ENCODE measurements around the gene DPP10.

Gene DPP10

GRCh38 chr2:114685102-114685501 lies 242.7 kb downstream of the DPP10 start:
- H3K4me3 Mint-ChIP-seq = no peak overlapping the region
- no peaks in the 10 kb centered on the region for H3K4me1 Mint-ChIP-seq (ENCODE audit: low read depth)
- H3K9me3 Mint-ChIP-seq = no peaks in the 10 kb centered on the region
- no peaks in the 10 kb centered on the region for H3K36me3 Mint-ChIP-seq (ENCODE audit: low read depth)
- H3K27ac Mint-ChIP-seq = no peak overlapping the region
- H3K27me3 Mint-ChIP-seq (ENCODE audit: low read depth) = no peaks in the 10 kb centered on the region

DNA sequence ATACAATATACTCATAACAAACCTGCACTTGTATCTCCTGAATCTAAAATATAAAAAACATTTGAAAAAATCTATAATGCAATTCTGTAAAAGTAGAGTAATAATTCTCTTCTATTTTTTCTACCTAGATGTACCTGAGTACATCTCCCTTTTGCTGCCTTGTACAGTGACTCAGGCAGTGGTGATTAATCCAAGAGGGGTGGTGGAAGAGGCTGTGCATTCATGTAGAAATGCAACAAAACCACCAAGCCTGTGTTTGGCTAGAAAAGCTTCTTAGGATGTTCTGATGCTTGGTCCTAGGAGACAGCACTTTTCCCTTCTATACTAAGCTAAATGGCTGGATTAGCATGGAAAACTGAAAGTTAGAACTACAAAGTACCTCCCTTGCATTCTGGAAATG lies 245.8 kb downstream of the DPP10 start:
- no peaks in the 10 kb centered on the region for H3K36me3 Mint-ChIP-seq (ENCODE audit: low read depth)
- H3K27me3 Mint-ChIP-seq (ENCODE audit: low read depth) = no peaks in the 10 kb centered on the region
- H3K4me3 Mint-ChIP-seq = no peak overlapping the region
- H3K9me3 Mint-ChIP-seq = peaks cover 6% of the 10 kb centered on the region
- no peak overlapping the region for H3K27ac Mint-ChIP-seq
- H3K4me1 Mint-ChIP-seq (ENCODE audit: low read depth) = no peaks in the 10 kb centered on the region

GRCh38 chr2:114698520-114698919 lies 256.1 kb downstream of the DPP10 start:
- no peaks in the 10 kb centered on the region for H3K4me1 Mint-ChIP-seq (ENCODE audit: low read depth)
- H3K27ac Mint-ChIP-seq = no peak overlapping the region
- H3K36me3 Mint-ChIP-seq (ENCODE audit: low read depth) = no peaks in the 10 kb centered on the region
- no peak overlapping the region for H3K4me3 Mint-ChIP-seq
- H3K27me3 Mint-ChIP-seq (ENCODE audit: low read depth) = no peaks in the 10 kb centered on the region
- H3K9me3 Mint-ChIP-seq = no peaks in the 10 kb centered on the region

DNA sequence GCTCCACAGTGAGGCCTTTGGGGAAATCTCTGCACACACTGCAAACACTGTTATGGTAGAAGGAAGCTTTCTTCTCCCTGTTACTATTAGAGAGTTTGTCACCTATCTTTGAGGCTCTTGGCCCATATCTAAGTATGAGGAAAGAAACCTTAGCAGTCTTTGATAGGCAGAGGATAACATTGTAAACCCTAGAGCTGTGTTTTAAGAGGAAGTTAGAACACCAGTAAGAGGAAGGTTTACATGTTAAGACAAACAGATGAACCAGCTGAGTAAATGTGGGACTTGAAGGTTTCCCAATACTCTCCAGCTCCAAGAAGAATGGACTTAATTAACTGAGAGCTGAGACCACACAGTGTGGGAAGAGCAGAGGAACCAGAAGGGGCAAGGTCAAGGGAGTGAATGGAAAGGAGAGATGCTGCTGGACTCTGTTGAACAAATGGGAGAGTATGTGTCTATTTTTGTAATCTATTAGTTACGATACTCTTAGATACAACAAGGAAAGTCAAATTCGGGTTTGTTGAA lies 257.0 kb downstream of the DPP10 start:
- H3K9me3 Mint-ChIP-seq = no peaks in the 10 kb centered on the region
- no peak overlapping the region for H3K4me3 Mint-ChIP-seq
- H3K36me3 Mint-ChIP-seq (ENCODE audit: low read depth) = no peaks in the 10 kb centered on the region
- H3K4me1 Mint-ChIP-seq (ENCODE audit: low read depth) = no peaks in the 10 kb centered on the region
- no peak overlapping the region for H3K27ac Mint-ChIP-seq
- no peaks in the 10 kb centered on the region for H3K27me3 Mint-ChIP-seq (ENCODE audit: low read depth)

DNA sequence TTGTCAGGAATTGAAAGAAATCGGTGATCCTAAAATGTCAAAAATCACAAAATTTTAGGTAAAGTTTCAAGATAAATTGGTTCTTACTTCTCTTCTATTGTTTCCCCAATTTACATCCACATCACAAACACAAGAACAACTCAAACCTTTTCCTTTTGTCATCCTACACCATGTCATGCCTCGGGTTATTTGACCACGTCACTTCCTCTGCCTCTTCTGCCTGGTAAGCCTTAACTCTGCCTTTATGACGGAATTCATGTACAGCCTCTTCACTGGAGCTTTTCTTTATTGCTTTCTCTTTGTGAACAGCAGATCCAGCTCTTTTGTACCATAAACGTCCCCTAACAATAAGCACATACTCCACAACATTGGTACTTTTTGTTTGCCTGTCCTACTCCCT lies 258.0 kb downstream of the DPP10 start:
- no peak overlapping the region for H3K27ac Mint-ChIP-seq
- no peaks in the 10 kb centered on the region for H3K36me3 Mint-ChIP-seq (ENCODE audit: low read depth)
- no peaks in the 10 kb centered on the region for H3K4me1 Mint-ChIP-seq (ENCODE audit: low read depth)

DNA sequence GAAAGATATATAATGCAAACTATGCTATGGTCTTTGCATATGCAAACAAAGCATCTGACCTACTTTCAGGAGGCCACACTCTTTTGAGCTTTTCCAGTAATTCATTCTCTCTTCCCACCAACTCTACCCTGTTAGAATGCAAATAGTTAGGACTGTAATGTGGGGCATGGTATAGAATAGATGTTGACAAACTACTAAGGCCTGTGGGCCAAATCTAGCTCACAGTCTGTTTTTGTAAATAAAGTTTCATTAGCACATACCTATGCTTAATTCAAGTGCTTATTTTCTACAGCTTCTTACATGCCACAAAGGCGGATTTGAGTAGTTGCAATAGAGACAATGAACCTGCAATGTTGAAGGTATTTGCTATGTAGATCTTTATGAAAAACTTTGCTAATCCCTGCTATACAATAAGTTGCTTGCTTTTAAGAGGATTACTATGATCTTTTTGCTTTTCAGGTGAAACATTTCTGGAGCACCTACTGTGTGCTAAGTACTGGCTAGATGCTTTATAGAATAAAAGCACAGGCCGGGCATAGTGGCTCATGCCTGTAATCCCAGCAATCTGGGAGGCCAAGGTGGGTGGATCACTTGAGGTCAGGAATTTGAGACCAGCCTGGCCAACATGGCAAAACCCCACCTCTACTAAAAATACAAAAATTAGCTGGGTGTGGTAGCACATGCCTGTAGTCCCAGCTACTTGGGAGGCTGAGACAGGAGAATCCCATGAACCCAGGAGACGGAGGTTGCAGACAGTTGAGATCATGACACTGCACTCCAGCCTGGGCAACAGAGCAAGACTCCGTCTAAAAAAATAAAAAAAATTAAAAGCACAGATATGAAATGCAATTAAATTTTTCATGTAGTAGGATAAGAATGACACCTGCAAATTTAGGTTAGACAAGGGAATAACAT lies 267.8 kb downstream of the DPP10 start:
- no peaks in the 10 kb centered on the region for H3K4me1 Mint-ChIP-seq (ENCODE audit: low read depth)
- H3K9me3 Mint-ChIP-seq = no peaks in the 10 kb centered on the region
- H3K4me3 Mint-ChIP-seq = no peak overlapping the region
- H3K27ac Mint-ChIP-seq = no peak overlapping the region
- no peaks in the 10 kb centered on the region for H3K27me3 Mint-ChIP-seq (ENCODE audit: low read depth)
- no peaks in the 10 kb centered on the region for H3K36me3 Mint-ChIP-seq (ENCODE audit: low read depth)

More for the DNA sequence above, 258.0 kb downstream of the DPP10 start:
- Mint-ChIP-seq H3K27me3 (ENCODE audit: low read depth) (no peaks in the 10 kb centered on the region), H3K9me3 (no peaks in the 10 kb centered on the region), H3K4me3 (no peak overlapping the region)

- no peaks in the 10 kb centered on the region for H3K4me1 Mint-ChIP-seq (ENCODE audit: low read depth)
- no peaks in the 10 kb centered on the region for H3K9me3 Mint-ChIP-seq
- no peaks in the 10 kb centered on the region for H3K36me3 Mint-ChIP-seq (ENCODE audit: low read depth)
- no peaks in the 10 kb centered on the region for H3K27me3 Mint-ChIP-seq (ENCODE audit: low read depth)
- no peak overlapping the region for H3K4me3 Mint-ChIP-seq
- H3K27ac Mint-ChIP-seq = no peak overlapping the region
These were observed 271.9 kb downstream of the DPP10 start for GRCh38 chr2:114714313-114714712.

DNA sequence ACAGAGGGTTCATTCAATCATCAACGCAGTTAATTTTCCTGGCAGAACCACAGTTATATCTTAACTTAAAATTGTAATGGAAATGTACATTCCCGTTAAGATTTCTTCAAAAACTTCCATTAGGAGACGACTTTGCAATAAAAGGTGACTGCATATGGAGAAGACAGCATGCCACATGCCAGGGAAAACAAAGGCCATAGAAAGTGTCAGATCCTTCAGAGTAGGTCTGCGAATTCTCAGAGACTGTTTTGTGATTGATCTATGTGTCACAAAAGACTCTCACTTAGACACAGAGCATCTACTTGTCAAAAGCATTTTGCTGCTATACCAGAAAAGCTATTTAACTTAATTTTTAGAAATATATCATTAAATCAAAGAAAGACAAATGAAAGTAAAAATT lies 274.6 kb downstream of the DPP10 start:
- H3K9me3 Mint-ChIP-seq = no peaks in the 10 kb centered on the region
- no peaks in the 10 kb centered on the region for H3K4me1 Mint-ChIP-seq (ENCODE audit: low read depth)
- no peaks in the 10 kb centered on the region for H3K36me3 Mint-ChIP-seq (ENCODE audit: low read depth)
- no peak overlapping the region for H3K4me3 Mint-ChIP-seq
- no peaks in the 10 kb centered on the region for H3K27me3 Mint-ChIP-seq (ENCODE audit: low read depth)
- H3K27ac Mint-ChIP-seq = no peak overlapping the region

DNA sequence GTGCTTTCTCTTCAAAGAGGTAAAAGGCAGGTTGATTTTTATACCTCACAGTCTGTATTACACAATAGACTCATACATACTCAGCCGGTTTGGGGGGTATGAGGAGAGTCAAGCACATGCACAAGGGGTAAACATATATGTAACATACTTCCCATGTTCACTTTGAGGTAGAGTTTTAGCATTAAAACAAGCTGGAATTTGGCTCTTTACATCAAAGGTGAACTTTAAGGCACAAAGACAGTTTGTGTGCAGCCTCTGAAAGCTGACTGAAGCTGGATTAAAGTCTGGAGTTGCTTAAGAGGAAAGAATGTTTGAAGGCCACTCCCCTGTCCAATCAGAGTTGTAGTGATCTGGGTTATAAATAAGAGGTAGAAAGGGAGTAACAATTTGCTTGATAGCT lies 282.0 kb downstream of the DPP10 start:
- no peak overlapping the region for H3K4me3 Mint-ChIP-seq
- no peaks in the 10 kb centered on the region for H3K27me3 Mint-ChIP-seq (ENCODE audit: low read depth)
- no peak overlapping the region for H3K27ac Mint-ChIP-seq
- H3K9me3 Mint-ChIP-seq = no peaks in the 10 kb centered on the region
- no peaks in the 10 kb centered on the region for H3K4me1 Mint-ChIP-seq (ENCODE audit: low read depth)
- no peaks in the 10 kb centered on the region for H3K36me3 Mint-ChIP-seq (ENCODE audit: low read depth)

DNA sequence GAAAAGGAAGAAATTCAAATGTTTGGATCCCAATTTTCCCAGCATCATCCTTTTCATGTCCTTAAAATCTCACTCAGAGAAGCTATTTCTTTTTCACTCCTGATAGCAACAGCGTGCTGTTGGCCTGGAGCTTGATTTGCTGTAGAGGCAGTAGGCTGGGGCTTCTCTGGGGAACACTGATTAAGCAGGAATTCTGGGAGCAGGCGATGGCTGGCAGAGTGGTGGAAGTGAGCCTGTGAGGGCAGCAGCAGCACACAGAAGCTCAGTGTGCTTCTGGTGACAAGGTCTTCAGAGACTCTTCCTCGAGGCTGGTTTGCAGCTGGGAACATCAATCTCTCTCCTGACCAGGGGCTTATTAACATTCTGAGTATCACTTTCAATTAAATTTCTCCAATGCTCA lies 284.6 kb downstream of the DPP10 start:
- Mint-ChIP-seq H3K36me3 (ENCODE audit: low read depth) (no peaks in the 10 kb centered on the region), H3K27me3 (ENCODE audit: low read depth) (no peaks in the 10 kb centered on the region), H3K27ac (no peak overlapping the region), H3K9me3 (no peaks in the 10 kb centered on the region), H3K4me1 (ENCODE audit: low read depth) (no peaks in the 10 kb centered on the region), H3K4me3 (no peak overlapping the region)

- Mint-ChIP-seq H3K4me3 (no peak overlapping the region), H3K27me3 (ENCODE audit: low read depth) (no peaks in the 10 kb centered on the region), H3K4me1 (ENCODE audit: low read depth) (no peaks in the 10 kb centered on the region), H3K9me3 (no peaks in the 10 kb centered on the region), H3K36me3 (ENCODE audit: low read depth) (no peaks in the 10 kb centered on the region), H3K27ac (no peak overlapping the region)
These were observed 285.9 kb downstream of the DPP10 start for GRCh38 chr2:114728372-114728771.

DNA sequence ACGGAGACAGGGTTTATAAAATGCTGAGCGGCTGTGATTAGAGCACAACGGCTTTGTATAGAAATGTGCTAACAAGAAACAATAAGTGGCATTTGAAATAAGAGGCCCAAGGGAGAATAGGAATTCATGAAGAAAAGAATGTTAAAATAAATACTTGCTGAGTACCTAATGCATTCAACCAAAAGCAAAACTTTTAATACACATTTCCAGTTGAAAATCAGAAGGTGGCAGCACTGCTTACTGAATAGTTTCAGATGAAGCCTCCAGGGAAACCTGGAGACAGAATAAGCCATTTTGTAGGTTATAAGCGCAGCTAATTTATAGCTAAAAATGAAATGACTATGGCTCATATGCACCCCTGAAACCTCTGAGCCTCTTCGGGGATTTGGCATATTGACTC lies 286.6 kb downstream of the DPP10 start:
- Mint-ChIP-seq H3K4me1 (ENCODE audit: low read depth) (no peaks in the 10 kb centered on the region), H3K27me3 (ENCODE audit: low read depth) (no peaks in the 10 kb centered on the region), H3K9me3 (no peaks in the 10 kb centered on the region), H3K4me3 (no peak overlapping the region), H3K27ac (no peak overlapping the region), H3K36me3 (ENCODE audit: low read depth) (no peaks in the 10 kb centered on the region)

GRCh38 chr2:114735126-114735525 lies 292.7 kb downstream of the DPP10 start:
- no peaks in the 10 kb centered on the region for H3K9me3 Mint-ChIP-seq
- H3K4me1 Mint-ChIP-seq (ENCODE audit: low read depth) = no peaks in the 10 kb centered on the region
- H3K27me3 Mint-ChIP-seq (ENCODE audit: low read depth) = no peaks in the 10 kb centered on the region
- no peaks in the 10 kb centered on the region for H3K36me3 Mint-ChIP-seq (ENCODE audit: low read depth)
- no peak overlapping the region for H3K4me3 Mint-ChIP-seq
- H3K27ac Mint-ChIP-seq = no peak overlapping the region

GRCh38 chr2:114742245-114742644 lies 299.8 kb downstream of the DPP10 start:
- H3K4me3 Mint-ChIP-seq = no peak overlapping the region
- H3K27me3 Mint-ChIP-seq (ENCODE audit: low read depth) = no peaks in the 10 kb centered on the region
- no peaks in the 10 kb centered on the region for H3K4me1 Mint-ChIP-seq (ENCODE audit: low read depth)
- no peak overlapping the region for H3K27ac Mint-ChIP-seq
- H3K9me3 Mint-ChIP-seq = no peaks in the 10 kb centered on the region
- no peaks in the 10 kb centered on the region for H3K36me3 Mint-ChIP-seq (ENCODE audit: low read depth)

DNA sequence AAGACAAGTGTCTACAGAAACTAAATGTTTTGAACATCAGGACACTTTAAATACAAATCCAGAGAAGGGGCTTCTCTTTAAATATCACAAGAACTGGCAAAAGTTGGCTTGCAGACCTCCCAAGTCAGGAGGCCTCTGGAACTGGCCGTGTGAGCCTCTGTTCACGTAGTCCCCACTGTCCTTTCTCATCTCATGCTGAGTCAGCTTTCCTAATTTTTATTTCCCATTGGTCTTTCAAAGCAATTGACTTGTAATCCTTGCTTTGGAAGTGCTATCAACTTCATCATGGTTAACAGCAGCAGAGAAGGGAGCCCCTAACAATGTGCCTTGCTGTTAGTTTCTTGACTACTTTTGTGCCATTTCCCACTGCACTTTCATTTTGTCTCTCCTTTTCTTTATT lies 303.3 kb downstream of the DPP10 start:
- Mint-ChIP-seq H3K27ac (no peak overlapping the region), H3K9me3 (no peaks in the 10 kb centered on the region), H3K36me3 (ENCODE audit: low read depth) (no peaks in the 10 kb centered on the region), H3K27me3 (ENCODE audit: low read depth) (no peaks in the 10 kb centered on the region), H3K4me1 (ENCODE audit: low read depth) (no peaks in the 10 kb centered on the region), H3K4me3 (no peak overlapping the region)
